Left renal pelvis (tissue), 4 donors: ENCODE results near the gene HMGN4. TPM values are rescaled to one million over a fixed set of nuclear protein-coding genes. Genes with fewer than 3 reads are reported as not detected.
"Not testable (repeated sequence)": the region's sequence is repeated elsewhere in the genome, so short reads cannot be mapped to it uniquely, and the experiment has no call there.

ENCODE experiments used
- DNase-seq, 4 donors: peaks; one replicate each; pipeline ENCODE4 v3.0.0-alpha.2; 2013; ENCODE audit warnings: low read depth in 4 of 4, low spot score in 3 of 4
- polyA plus RNA-seq, 4 donors: library from polyadenylated mRNA; unstranded; fragments of 120-200 nt; gene quantifications; one replicate each; pipeline ENCODE4 v1.2.1, GENCODE V29; 2013; ENCODE audit not compliant: insufficient read length in 4 of 4

Gene HMGN4
- 10 to 100 TPM; 77.8 to 91.6 (median 84.0) TPM for polyA plus RNA-seq

GRCh38 chr6:26537846-26538571 is at the start of gene HMGN4:
TSS of gene HMGN4 (plus strand) at chr6:26538366. CDS start at chr6:26545207, 6,841 bp downstream.
- DNase-seq = peak in 3 of 4 donors; percentile 89 to 95 (median 94)

DNA sequence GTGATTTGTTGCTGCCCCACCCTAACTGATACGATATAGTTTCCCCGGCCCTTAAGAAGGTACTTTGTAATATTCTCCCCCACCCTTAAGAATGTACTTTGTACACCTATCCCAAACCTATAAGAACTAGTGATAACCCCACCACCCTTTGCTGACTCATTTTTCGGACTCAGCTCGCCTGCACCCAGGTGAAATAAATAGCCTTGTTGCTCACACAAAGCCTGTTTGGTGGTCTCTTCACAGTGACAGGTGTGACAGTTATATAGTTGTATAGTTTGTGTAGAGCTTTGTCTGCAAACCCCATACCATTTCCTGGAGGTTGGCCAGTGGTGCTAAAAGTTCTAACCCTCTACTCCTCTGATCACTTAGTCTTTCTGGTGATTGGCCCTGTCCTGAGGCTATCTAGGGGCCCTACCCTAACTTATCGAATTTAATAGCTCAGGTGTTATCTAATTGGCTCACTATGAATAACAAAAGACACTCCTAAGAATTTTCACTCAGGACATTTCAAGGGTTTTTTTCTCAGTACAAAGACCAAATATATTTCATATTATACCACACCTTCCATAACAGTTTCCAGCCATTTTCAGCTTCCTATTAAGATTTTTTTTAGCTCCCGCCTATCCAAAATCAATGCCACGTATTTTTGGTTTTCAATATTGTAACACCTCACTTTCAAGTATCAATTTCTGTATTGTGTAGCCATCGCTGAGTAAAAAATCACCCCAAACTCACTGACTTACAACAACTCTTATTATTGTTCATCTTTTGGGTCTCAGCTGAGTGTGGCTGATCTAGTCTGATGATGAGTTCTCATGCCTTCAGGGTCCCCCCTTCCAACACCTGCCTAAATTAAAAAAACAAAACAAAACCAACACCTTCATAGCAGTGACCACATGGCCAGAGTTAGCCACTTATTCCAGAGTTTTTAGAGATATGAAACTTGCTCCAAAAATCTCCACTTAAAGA is 47.9 kb upstream of the HMGN4 start:
- DNase-seq = no peak

DNA sequence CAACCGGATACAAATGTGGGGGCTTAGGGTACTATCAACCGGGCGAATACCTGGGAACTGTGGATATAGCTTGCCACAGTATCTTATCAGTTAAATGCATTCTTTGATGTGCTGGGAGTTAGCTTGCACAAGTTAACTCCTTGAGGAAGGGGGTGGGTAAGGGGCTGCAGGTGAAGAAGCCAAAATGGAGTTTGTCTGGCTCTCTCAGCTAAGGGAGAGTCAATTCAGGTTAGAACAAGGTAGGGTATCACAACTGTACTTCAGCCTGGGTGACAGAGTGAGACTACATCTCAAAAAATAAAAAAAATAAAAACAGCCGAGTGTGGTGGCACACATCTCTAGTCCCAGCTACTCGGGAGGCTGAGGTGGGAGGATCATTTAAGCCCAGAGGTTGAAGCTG is 46.6 kb upstream of the HMGN4 start:
- DNase-seq = no peak

DNA sequence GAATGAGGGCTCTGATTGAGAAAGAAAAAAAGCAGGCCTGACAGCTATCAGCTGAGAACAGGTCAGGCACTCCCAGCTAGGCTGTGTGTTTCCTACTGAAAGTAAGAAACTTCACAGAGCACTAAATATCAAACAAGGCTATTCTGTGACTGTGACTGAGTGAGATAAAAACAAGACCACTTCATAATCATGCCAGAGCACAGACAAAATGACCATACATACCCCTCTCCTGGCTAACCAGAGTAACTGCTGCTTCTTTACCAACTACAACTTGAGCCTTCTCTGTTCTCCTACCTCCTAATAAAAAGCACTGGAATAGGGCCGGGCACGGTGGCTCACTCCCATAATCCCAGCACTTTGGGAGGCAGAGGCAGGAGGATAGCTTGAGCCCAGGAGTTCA is 44.9 kb upstream of the HMGN4 start:
- DNase-seq = no peak

DNA sequence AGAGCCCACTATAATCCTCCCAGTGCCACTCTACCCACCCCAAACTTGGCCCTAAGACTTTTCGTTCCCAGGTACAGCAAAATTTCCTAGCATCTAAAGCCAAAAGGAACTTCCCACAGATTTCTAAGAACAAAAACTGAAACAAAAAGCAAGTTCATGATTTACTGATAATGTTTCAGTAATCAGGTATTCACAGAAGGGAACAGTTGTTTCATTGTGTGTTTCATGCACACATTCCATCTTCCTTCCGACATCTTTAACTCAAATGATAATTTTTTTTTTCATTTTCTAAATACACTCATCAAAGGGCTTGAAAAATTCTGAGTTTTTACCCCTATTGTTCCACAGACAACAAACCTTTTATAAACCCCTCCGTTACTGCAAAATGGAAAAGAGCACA is 44.0 kb upstream of the HMGN4 start:
- no peak for DNase-seq

DNA sequence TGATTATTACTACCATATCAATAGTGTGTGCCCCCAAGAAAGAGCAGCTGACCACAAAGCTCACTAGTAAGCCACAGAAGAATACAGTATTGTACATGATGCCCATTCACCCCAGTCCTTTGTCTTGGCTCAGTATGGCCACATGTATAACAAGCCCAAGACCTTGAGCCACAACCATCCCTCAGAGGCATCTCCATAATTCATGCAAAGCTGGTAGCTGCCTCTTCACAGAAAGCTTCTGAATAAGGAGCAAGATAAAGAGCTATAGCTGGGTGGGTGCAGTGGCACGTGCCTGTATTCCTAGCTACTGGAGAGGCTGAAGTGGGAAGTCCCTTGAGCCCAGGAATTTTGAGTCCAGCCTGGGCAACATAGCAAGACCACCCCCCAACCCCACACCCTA is 42.9 kb upstream of the HMGN4 start:
- DNase-seq = no peak

DNA sequence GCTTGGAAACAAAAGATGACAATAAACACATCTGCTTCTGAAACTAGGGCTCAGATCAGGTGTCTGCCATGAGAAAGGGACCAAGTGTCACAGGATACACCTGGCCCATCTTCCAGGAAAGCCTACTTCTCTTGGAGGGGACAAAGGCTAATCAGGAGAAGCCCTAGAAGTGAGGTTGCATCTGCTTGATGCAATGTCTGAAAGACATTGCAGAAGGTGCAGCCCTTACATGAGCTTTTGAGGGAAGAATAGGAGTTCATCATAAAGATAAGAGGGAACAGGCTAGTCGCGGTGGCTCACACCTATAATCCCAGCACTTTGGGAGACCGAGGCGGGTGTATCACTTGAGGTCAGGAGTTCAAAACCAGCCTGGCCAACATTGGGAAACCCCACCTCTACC is 40.6 kb upstream of the HMGN4 start:
- no peak for DNase-seq

DNA sequence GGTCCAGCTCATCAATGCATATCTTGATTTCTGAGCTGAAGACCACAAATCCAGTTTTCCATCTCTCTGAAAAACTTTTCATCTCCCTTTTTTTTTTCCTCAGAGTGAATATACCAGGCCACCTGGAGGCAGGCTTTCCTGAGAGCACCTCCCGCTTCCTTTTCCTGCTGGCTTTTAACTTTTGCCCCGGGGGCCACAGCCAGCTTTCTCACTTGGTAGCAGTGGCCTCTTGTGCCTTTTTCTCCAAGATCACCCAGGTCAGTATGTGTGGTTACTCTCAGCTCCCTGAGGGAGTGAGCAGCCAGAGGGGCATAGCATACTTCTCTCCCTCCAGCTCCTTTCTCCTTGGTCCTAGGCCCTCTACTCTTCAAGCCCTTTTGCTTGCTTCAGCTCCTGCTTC is 38.1 kb upstream of the HMGN4 start, which contains the start of gene BTN1A1:
TSS of gene BTN1A1 (plus strand) at position 202 of the 400 bp plus-strand sequence. CDS start 984 bp downstream, outside the sequence.
- DNase-seq = no peak

GRCh38 chr6:26501482-26501986 is 36.6 kb upstream of the HMGN4 start:
- DNase-seq = no peak

GRCh38 chr6:26502165-26502564 is 36.0 kb upstream of the HMGN4 start:
- no peak for DNase-seq

DNA sequence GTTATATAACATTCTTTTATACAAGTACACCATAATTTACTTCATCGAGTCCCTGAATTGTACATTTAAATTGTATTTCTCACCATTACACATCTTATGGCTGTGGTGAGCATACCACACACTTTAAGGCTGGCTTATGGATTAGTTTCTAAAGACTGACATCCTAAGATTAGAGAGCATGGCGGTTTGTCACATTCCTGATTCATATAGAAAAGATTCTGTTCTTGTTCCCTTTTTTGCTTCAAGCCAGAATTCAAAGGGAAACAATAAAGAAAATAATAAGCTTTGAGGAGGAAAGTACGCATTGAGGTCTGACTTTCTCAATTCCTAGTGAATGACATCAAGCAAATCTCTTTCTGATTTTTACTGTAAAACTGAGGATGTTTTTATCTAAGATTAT is 35.5 kb upstream of the HMGN4 start:
- DNase-seq = no peak

DNA sequence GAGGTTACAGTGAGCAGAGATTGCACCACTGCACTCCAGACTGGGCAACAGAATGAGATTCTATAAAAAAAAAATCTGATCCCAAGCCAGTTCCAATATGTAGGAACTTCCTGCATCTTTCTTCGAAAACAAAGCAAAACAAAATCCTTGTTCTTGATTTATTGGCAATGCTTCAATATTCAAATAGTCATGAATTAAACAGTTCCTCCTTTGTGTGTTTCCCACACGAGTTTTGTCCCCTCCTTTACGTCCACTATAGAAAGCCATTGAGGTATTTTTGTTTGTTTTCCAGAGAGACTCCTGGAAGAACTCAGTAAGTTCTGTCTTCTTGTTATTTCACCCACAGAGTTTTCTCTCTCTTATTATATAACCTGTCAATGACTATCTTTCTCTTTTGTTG is 30.5 kb upstream of the HMGN4 start:
- DNase-seq = no peak

GRCh38 chr6:26511033-26511432 is 27.1 kb upstream of the HMGN4 start:
- DNase-seq = not testable (repeated sequence)

- DNase-seq = no peak
These were observed 23.2 kb upstream of the HMGN4 start for GRCh38 chr6:26514984-26515383.

DNA sequence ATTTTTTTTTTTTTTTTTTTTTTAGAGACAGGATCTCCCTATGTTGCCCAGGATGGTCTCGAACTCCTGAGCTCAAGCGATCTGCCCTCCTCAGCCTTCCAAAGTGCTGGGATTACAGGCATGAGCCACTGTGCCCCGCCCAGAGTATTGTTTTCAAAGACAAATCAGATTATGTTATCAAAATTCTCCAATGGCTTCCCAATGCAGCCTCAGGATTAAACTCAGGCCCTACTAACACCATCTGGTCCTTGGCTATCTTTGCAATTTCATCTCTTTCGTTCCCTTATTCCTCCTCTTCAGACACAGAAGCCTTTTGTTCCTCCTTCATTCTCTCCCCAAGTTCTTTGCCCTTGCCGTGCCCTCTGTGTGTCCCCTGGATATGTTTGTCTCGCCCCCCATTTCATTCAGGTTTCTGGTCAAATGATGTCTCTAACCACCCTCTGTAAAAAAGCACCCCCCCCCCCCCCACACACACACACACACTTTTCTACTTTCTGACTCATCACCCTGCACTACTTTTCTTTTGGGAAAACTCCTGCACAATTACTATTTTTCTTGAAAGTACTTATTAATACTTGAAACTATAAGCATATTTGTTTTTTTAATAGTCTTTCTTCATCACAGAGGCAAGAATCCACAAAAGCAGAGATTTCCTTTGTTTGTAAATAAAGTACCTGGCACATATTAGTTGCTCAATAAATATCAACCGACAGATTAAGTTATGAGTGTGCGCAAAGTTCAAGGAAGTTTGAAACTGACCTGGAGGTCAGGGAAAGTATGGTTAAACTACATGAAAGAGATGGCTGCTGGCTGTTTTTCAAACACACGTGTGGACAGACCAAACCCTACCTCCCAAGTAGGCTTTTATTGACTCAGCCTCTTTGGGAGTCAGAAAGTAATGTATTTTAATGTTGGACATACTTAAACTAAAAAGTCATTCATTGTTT is 21.4 kb upstream of the HMGN4 start:
- DNase-seq = no peak

GRCh38 chr6:26519359-26519758 is 18.8 kb upstream of the HMGN4 start:
- no peak for DNase-seq

GRCh38 chr6:26520237-26520849 is 17.8 kb upstream of the HMGN4 start:
- DNase-seq = peak in 1 of 4 donors; percentile 68

GRCh38 chr6:26520850-26521599 is 17.1 kb upstream of the HMGN4 start:
- DNase-seq = peak in 3 of 4 donors; percentile 82 to 89 (median 83)
